Measurements from ENCODE around the gene TMEM89. TPM values are rescaled to one million over a fixed set of nuclear protein-coding genes. Genes with fewer than 3 reads are reported as not detected.

TMEM89 gene
- total and polyA plus RNA-seq, 2 of the 13 experiments (the other 11 are each of a cell fraction or from before 2014, with no cell fraction given): 0.31 to 0.59 TPM

DNA sequence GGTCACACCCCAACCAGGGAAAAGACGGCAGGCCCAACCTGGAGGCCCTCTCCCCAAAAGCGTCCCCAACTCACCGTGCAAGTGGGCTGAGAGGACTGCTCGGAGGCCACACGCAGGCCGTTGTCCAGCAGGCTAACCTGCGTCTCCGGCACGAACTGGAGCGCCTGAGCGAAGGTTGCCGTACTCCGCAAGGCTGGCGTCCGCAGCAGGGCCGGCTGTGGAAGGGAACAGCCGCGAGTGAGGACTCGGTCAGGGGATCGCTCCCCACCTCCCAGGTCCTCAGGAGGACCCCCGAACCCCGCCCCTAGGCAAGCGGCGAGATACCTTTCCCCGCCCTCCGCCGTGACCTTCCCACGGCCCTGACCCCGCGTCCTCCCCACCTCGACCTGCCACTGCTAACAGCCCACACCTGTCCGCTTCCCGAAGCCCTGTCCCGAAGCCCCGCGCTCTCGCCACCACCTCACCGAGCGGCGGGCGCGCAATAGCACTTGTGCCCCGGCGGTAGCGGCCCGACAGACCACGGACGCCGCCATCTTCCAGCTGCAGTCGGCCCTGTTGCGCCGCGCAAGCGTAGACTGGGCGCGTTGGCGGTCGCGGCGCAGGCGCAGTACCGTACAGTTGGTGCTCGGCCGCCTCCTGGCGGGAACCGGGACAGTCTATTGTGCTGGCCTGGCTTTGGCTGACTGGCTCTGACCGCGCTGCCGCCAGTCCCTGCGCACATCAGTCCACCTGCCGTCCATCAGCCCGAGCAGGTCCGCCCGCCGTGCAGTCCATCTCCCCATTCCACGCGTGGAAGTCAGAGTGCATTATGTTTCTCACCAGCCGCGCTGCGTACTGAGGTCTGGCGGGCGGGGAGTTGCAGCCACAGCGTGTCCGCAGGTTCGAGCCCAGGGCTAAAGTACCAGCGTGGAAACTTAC lies 12.2 kb downstream of the TMEM89 start, which contains the start of gene UQCRC1 (continued):
- 0 out of 2 replicates have a peak, but pooled peaks have one; percentile 71 for TF ChIP-seq ZNF607 (CRISPR knock-in tag; IDR thresholded peaks at IDR 0.05; ENCODE audit: borderline replicate concordance)
- peak; percentile 93 for TF ChIP-seq SAFB2 (CRISPR knock-in tag; IDR thresholded peaks at IDR 0.05; ENCODE audit: borderline replicate concordance, low read depth)
- peak; percentile 94 for TF ChIP-seq POLR2G (IDR thresholded peaks at IDR 0.05; ENCODE audit: low read depth, low read length)
- TF ChIP-seq ZNF296 (CRISPR knock-in tag; conservative IDR thresholded peaks at IDR 0.05): peak; percentile 49; the same call in 1 of the 2 replicates
- TF ChIP-seq, protein P1, sequence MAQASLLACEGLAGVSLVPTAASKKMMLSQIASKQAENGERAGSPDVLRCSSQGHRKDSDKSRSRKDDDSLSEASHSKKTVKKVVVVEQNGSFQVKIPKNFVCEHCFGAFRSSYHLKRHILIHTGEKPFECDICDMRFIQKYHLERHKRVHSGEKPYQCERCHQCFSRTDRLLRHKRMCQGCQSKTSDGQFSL (CRISPR knock-in tag; IDR thresholded peaks at IDR 0.05): peak; percentile 33; the same call in 1 of the 2 replicates
- TF ChIP-seq, protein P2, sequence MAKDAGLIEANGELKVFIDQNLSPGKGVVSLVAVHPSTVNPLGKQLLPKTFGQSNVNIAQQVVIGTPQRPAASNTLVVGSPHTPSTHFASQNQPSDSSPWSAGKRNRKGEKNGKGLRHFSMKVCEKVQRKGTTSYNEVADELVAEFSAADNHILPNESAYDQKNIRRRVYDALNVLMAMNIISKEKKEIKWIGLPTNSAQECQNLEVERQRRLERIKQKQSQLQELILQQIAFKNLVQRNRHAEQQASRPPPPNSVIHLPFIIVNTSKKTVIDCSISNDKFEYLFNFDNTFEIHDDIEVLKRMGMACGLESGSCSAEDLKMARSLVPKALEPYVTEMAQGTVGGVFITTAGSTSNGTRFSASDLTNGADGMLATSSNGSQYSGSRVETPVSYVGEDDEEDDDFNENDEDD (CRISPR knock-in tag; IDR thresholded peaks at IDR 0.05; ENCODE audit: borderline replicate concordance): peak; percentile 80; the same call in 1 of the 2 replicates
- TF ChIP-seq, protein P3, sequence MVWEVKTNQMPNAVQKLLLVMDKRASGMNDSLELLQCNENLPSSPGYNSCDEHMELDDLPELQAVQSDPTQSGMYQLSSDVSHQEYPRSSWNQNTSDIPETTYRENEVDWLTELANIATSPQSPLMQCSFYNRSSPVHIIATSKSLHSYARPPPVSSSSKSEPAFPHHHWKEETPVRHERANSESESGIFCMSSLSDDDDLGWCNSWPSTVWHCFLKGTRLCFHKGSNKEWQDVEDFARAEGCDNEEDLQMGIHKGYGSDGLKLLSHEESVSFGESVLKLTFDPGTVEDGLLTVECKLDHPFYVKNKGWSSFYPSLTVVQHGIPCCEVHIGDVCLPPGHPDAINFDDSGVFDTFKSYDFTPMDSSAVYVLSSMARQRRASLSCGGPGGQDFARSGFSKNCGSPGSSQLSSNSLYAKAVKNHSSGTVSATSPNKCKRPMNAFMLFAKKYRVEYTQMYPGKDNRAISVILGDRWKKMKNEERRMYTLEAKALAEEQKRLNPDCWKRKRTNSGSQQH (CRISPR knock-in tag; IDR thresholded peaks at IDR 0.05; ENCODE audit: low read depth): peak; percentile 17; the same call in 1 of the 2 replicates
- TF ChIP-seq ZSCAN25 (CRISPR knock-in tag; IDR thresholded peaks at IDR 0.05): peak; percentile 61; the same call in 1 of the 2 replicates
- no peak; the same call in 1 of the 2 replicates for TF ChIP-seq JUN (CRISPR knock-in tag; IDR thresholded peaks at IDR 0.05)
- peak; percentile 96 for TF ChIP-seq ESRRA (CRISPR knock-in tag; IDR thresholded peaks at IDR 0.05; ENCODE audit: low read depth)
- 0 out of 2 replicates have a peak, but pooled peaks have one; percentile 68 for TF ChIP-seq ZNF468 (CRISPR knock-in tag; IDR thresholded peaks at IDR 0.05)
- peak; percentile 58; the same call in 1 of the 2 replicates for TF ChIP-seq KMT2B (CRISPR knock-in tag; IDR thresholded peaks at IDR 0.05)
- 0 out of 2 replicates have a peak, but pooled peaks have one; percentile 37 for TF ChIP-seq HOXD1 (CRISPR knock-in tag; IDR thresholded peaks at IDR 0.05)
- peak; percentile 74 for TF ChIP-seq RXRB (CRISPR knock-in tag; IDR thresholded peaks at IDR 0.05; ENCODE audit: borderline replicate concordance)
- TF ChIP-seq, protein P4, sequence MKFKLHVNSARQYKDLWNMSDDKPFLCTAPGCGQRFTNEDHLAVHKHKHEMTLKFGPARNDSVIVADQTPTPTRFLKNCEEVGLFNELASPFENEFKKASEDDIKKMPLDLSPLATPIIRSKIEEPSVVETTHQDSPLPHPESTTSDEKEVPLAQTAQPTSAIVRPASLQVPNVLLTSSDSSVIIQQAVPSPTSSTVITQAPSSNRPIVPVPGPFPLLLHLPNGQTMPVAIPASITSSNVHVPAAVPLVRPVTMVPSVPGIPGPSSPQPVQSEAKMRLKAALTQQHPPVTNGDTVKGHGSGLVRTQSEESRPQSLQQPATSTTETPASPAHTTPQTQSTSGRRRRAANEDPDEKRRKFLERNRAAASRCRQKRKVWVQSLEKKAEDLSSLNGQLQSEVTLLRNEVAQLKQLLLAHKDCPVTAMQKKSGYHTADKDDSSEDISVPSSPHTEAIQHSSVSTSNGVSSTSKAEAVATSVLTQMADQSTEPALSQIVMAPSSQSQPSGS (CRISPR knock-in tag; IDR thresholded peaks at IDR 0.05): peak; percentile 44; the same call in 1 of the 2 replicates
- no peak; the same call in 1 of the 2 replicates for TF ChIP-seq RBAK (CRISPR knock-in tag; IDR thresholded peaks at IDR 0.05)
- TF ChIP-seq TEAD3 (CRISPR knock-in tag; optimal IDR thresholded peaks at IDR 0.05; ENCODE audit: borderline replicate concordance): peak; percentile 75
- TF ChIP-seq, protein P5, sequence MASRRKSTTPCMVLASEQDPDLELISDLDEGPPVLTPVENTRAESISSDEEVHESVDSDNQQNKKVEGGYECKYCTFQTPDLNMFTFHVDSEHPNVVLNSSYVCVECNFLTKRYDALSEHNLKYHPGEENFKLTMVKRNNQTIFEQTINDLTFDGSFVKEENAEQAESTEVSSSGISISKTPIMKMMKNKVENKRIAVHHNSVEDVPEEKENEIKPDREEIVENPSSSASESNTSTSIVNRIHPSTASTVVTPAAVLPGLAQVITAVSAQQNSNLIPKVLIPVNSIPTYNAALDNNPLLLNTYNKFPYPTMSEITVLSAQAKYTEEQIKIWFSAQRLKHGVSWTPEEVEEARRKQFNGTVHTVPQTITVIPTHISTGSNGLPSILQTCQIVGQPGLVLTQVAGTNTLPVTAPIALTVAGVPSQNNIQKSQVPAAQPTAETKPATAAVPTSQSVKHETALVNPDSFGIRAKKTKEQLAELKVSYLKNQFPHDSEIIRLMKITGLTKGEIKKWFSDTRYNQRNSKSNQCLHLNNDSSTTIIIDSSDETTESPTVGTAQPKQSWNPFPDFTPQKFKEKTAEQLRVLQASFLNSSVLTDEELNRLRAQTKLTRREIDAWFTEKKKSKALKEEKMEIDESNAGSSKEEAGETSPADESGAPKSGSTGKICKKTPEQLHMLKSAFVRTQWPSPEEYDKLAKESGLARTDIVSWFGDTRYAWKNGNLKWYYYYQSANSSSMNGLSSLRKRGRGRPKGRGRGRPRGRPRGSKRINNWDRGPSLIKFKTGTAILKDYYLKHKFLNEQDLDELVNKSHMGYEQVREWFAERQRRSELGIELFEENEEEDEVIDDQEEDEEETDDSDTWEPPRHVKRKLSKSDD (CRISPR knock-in tag; IDR thresholded peaks at IDR 0.05; ENCODE audit: low read depth): peak; percentile 97
- TF ChIP-seq ZNF782 (CRISPR knock-in tag; IDR thresholded peaks at IDR 0.05; ENCODE audit: borderline replicate concordance): peak; percentile 70; the same call in 1 of the 2 replicates
- TF ChIP-seq HNF4A (CRISPR knock-in tag; IDR thresholded peaks at IDR 0.05): peak; percentile 25; the same call in 1 of the 2 replicates
